Stimulated activated naive B cell treated with anti-CD40 and anti-IgM and Interleukin-4, amounts not matched to agents 10 μg/mL and 1 μg/mL and 100 μg/mL, for 72 hours (primary cell): ENCODE data around the gene DMRT1.
A peak's percentile ranks its signal among the peaks of the same experiment; 100 is the strongest.
"Not testable (repeated sequence)": the region's sequence is repeated elsewhere in the genome, so short reads cannot be mapped to it uniquely, and the experiment has no call there.

Experiments used
- ATAC-seq, 2 donors: fragments of 150-1000 bp; cut with Tn5 transposase; replicated peaks; 2 replicates each; pipeline ENCODE4 v1.10.0; 2021; ENCODE audit warnings: moderate library complexity in 1 of 2
- DNase-seq: peaks from one replicate; pipeline ENCODE4 v3.0.0; 2021
- H3K27ac Mint-ChIP-seq: one replicate; pipeline ENCODE4 v1.8.0; 2022; ENCODE audit warnings: mild to moderate bottlenecking, mixed read lengths
- H3K27me3 Mint-ChIP-seq, 2 donors: one replicate each; pipeline ENCODE4 v1.8.0; 2022; ENCODE audit warnings: mixed read lengths in 2 of 2
- H3K36me3 Mint-ChIP-seq, 2 donors: one replicate each; pipeline ENCODE4 v1.8.0; 2022; ENCODE audit warnings: mixed read lengths in 2 of 2, mild to moderate bottlenecking in 1 of 2
- H3K4me1 Mint-ChIP-seq, 2 donors: one replicate each; pipeline ENCODE4 v1.8.0; 2022; ENCODE audit warnings: mixed read lengths in 2 of 2, mild to moderate bottlenecking in 1 of 2
- H3K4me3 Mint-ChIP-seq, 2 donors: one replicate each; pipeline ENCODE4 v1.8.0; 2022; ENCODE audit warnings: mild to moderate bottlenecking in 2 of 2, mixed read lengths in 2 of 2, moderate library complexity in 1 of 2
- H3K9me3 Mint-ChIP-seq, 2 donors: one replicate each; pipeline ENCODE4 v1.8.0; 2022; ENCODE audit warnings: mixed read lengths in 2 of 2, mild to moderate bottlenecking in 1 of 2

DMRT1 gene

GRCh38 chr9:882416-882924 lies 41.0 kb downstream of the DMRT1 start:
- ATAC-seq (no peak), DNase-seq (no peak)
- Mint-ChIP-seq H3K4me1 (peaks cover 0 to 2% of the 10 kb centered on the region in 2 donors), H3K9me3 (no peaks in the 10 kb centered on the region), H3K27me3 (peaks cover 34 to 39% of the 10 kb centered on the region in 2 donors), H3K36me3 (no peaks in the 10 kb centered on the region), H3K4me3 (no peak overlapping the region), H3K27ac (no peak overlapping the region)

GRCh38 chr9:883011-883410 lies 41.5 kb downstream of the DMRT1 start:
- H3K4me1 Mint-ChIP-seq: peaks cover 0 to 2% of the 10 kb centered on the region in 2 donors
- no peak overlapping the region for H3K4me3 Mint-ChIP-seq
- DNase-seq (no peak), ATAC-seq (no peak)
- no peaks in the 10 kb centered on the region for H3K9me3 Mint-ChIP-seq
- no peaks in the 10 kb centered on the region for H3K36me3 Mint-ChIP-seq
- no peak overlapping the region for H3K27ac Mint-ChIP-seq
- peaks cover 36 to 39% of the 10 kb centered on the region in 2 donors for H3K27me3 Mint-ChIP-seq

GRCh38 chr9:886886-887285 lies 45.4 kb downstream of the DMRT1 start:
- no peak for ATAC-seq
- H3K4me3 Mint-ChIP-seq: no peak overlapping the region
- DNase-seq: no peak
- H3K27ac Mint-ChIP-seq: no peak overlapping the region
- H3K9me3 Mint-ChIP-seq: no peaks in the 10 kb centered on the region
- no peaks in the 10 kb centered on the region for H3K36me3 Mint-ChIP-seq
- peaks cover 0 to 2% of the 10 kb centered on the region in 2 donors for H3K4me1 Mint-ChIP-seq
- peaks cover 19 to 28% of the 10 kb centered on the region in 2 donors for H3K27me3 Mint-ChIP-seq

- Mint-ChIP-seq H3K4me3 (no peak overlapping the region), H3K4me1 (peaks cover 12 to 16% of the 10 kb centered on the region in 2 donors), H3K36me3 (no peaks in the 10 kb centered on the region), H3K27ac (no peak overlapping the region), H3K9me3 (no peaks in the 10 kb centered on the region), H3K27me3 (peaks cover 18 to 20% of the 10 kb centered on the region in 2 donors)
- ATAC-seq (no peak), DNase-seq (no peak)
Observed at GRCh38 chr9:892123-892522, 50.6 kb downstream of the DMRT1 start.

GRCh38 chr9:893115-893514 lies 51.6 kb downstream of the DMRT1 start:
- Mint-ChIP-seq H3K27ac (no peak overlapping the region), H3K36me3 (no peaks in the 10 kb centered on the region), H3K4me3 (no peak overlapping the region), H3K4me1 (peaks cover 12 to 16% of the 10 kb centered on the region in 2 donors), H3K27me3 (peaks cover 17 to 28% of the 10 kb centered on the region in 2 donors), H3K9me3 (no peaks in the 10 kb centered on the region)
- ATAC-seq (no peak), DNase-seq (no peak)

GRCh38 chr9:893843-894420 lies 52.4 kb downstream of the DMRT1 start:
- H3K27me3 Mint-ChIP-seq: peaks cover 22 to 33% of the 10 kb centered on the region in 2 donors
- peak; percentile 90 for DNase-seq
- peak; percentile 100 for ATAC-seq
- peak overlapping the region; percentile 65 for H3K27ac Mint-ChIP-seq
- no peak overlapping the region for H3K4me3 Mint-ChIP-seq
- no peaks in the 10 kb centered on the region for H3K9me3 Mint-ChIP-seq
- peaks cover 12 to 16% of the 10 kb centered on the region in 2 donors for H3K4me1 Mint-ChIP-seq
- no peaks in the 10 kb centered on the region for H3K36me3 Mint-ChIP-seq

GRCh38 chr9:899440-900184 lies 58.1 kb downstream of the DMRT1 start:
- Mint-ChIP-seq H3K4me1 (peaks cover 7 to 17% of the 10 kb centered on the region in 2 donors), H3K4me3 (no peak overlapping the region), H3K36me3 (no peaks in the 10 kb centered on the region), H3K27ac (no peak overlapping the region), H3K27me3 (peaks cover 18 to 44% of the 10 kb centered on the region in 2 donors), H3K9me3 (no peaks in the 10 kb centered on the region)
- peak; percentile 66 to 72 for ATAC-seq
- DNase-seq: no peak

GRCh38 chr9:903886-904285 lies 62.4 kb downstream of the DMRT1 start:
- Mint-ChIP-seq H3K4me3 (no peak overlapping the region), H3K27me3 (peaks cover 41 to 64% of the 10 kb centered on the region in 2 donors), H3K9me3 (no peaks in the 10 kb centered on the region), H3K4me1 (peaks cover 7 to 14% of the 10 kb centered on the region in 2 donors), H3K36me3 (no peaks in the 10 kb centered on the region), H3K27ac (no peak overlapping the region)
- DNase-seq: no peak
- ATAC-seq: no peak

- Mint-ChIP-seq H3K4me1 (no peaks in the 10 kb centered on the region), H3K4me3 (no peak overlapping the region), H3K36me3 (no peaks in the 10 kb centered on the region), H3K27ac (no peak overlapping the region), H3K9me3 (no peaks in the 10 kb centered on the region), H3K27me3 (peaks cover 39 to 62% of the 10 kb centered on the region in 2 donors)
- no peak for DNase-seq
- ATAC-seq: no peak
Observed at GRCh38 chr9:905906-906305, 64.4 kb downstream of the DMRT1 start.

- Mint-ChIP-seq H3K27ac (no peak overlapping the region), H3K27me3 (peaks cover 38 to 49% of the 10 kb centered on the region in 2 donors), H3K36me3 (no peaks in the 10 kb centered on the region), H3K9me3 (no peaks in the 10 kb centered on the region), H3K4me1 (no peaks in the 10 kb centered on the region), H3K4me3 (no peak overlapping the region)
- ATAC-seq (no peak), DNase-seq (no peak)
Observed at GRCh38 chr9:908536-909205, 67.2 kb downstream of the DMRT1 start.

GRCh38 chr9:911005-911404 lies 69.5 kb downstream of the DMRT1 start:
- H3K36me3 Mint-ChIP-seq: no peaks in the 10 kb centered on the region
- H3K9me3 Mint-ChIP-seq: no peaks in the 10 kb centered on the region
- peaks cover 34 to 39% of the 10 kb centered on the region in 2 donors for H3K27me3 Mint-ChIP-seq
- no peak overlapping the region for H3K4me3 Mint-ChIP-seq
- ATAC-seq (peak in 1 of 2 donors; percentile 36), DNase-seq (no peak)
- no peaks in the 10 kb centered on the region for H3K4me1 Mint-ChIP-seq
- H3K27ac Mint-ChIP-seq: no peak overlapping the region

- ATAC-seq: no peak
- Mint-ChIP-seq H3K4me3 (no peak overlapping the region), H3K36me3 (no peaks in the 10 kb centered on the region), H3K9me3 (no peaks in the 10 kb centered on the region), H3K27ac (no peak overlapping the region), H3K27me3 (peaks cover 22 to 31% of the 10 kb centered on the region in 2 donors), H3K4me1 (no peaks in the 10 kb centered on the region)
- DNase-seq: no peak
Observed at GRCh38 chr9:912776-913175, 71.3 kb downstream of the DMRT1 start.

GRCh38 chr9:913526-913925 lies 72.0 kb downstream of the DMRT1 start:
- H3K4me3 Mint-ChIP-seq, H3K27ac Mint-ChIP-seq, H3K9me3 Mint-ChIP-seq, ATAC-seq, H3K4me1 Mint-ChIP-seq, H3K36me3 Mint-ChIP-seq, DNase-seq: not testable (repeated sequence)
- H3K27me3 Mint-ChIP-seq: peaks cover 16 to 23% of the 10 kb centered on the region in 2 donors

- Mint-ChIP-seq H3K36me3 (no peaks in the 10 kb centered on the region), H3K27me3 (peaks cover 7 to 17% of the 10 kb centered on the region in 2 donors), H3K4me3 (no peak overlapping the region), H3K9me3 (no peaks in the 10 kb centered on the region), H3K27ac (no peak overlapping the region), H3K4me1 (no peaks in the 10 kb centered on the region)
- ATAC-seq: no peak
- no peak for DNase-seq
Observed at GRCh38 chr9:917730-918129, 76.2 kb downstream of the DMRT1 start.
